G401 (cell line): ENCODE measurements around the gene SLC44A3. TPM values are rescaled to one million over a fixed set of nuclear protein-coding genes. Genes with fewer than 3 reads are reported as not detected.
A peak's percentile ranks its signal among the peaks of the same experiment; 100 is the strongest.

Experiments used
- DNase-seq: peaks from one replicate; pipeline ENCODE4 v3.0.0-alpha.2; 2015; ENCODE audit warnings: low spot score
- in situ Hi-C: cut with HindIII; loops from 2 replicates; pipeline ENCODE4 v1.10.0; 2016; ENCODE audit warnings: low sequenced_read_pairs, mixed read lengths
- total RNA-seq: library from RNA; depleted of rRNA; stranded (reverse); fragments of >200 nt; shearing (Covaris generic); gene quantifications from 2 replicates; pipeline ENCODE4 v1.2.3, GENCODE V29; 2014

The SLC44A3 gene
- total RNA-seq, 1 experiment from 2014 or later: 2.5 TPM

GRCh38 chr1:94798462-94798861, 21.7 kb upstream of the SLC44A3 start:
- in situ Hi-C loops: no loop called here
- DNase-seq: no peak

- no peak for DNase-seq
- in situ Hi-C loops: no loop called here
These were observed 21.0 kb upstream of the SLC44A3 start for GRCh38 chr1:94799206-94799605.

DNA sequence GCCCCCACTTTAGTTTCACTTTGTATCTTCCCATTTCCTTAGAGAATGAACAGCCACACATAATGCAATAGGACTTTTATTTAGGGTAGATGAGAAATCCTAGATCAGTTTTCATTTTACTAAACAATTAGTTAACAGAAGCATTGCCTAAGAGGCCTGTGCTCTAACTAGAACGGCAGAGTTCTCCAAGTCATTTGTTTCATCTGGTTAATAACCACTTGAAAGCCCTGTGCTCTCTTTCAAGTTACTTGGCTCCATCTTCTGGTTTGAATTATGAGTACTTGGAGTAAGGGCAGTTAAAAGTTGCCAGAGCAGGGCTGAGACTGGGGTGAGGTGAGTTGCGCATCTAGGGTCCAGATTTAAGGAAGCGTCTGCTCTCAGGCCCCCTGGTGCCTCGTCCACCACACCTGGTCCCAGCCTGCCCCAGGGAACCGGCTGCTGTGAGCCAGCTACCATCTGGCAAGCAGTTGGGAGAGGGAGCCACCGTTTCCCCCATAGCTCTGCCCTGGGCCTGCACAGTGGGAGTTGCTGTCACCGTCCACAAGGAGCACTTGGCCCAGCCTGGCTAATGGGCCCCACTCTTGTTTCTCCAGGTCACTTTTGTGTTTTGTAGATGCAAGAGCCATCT, 18.1 kb upstream of the SLC44A3 start:
- in situ Hi-C loops: no loop called here
- peak; percentile 31 for DNase-seq

DNA sequence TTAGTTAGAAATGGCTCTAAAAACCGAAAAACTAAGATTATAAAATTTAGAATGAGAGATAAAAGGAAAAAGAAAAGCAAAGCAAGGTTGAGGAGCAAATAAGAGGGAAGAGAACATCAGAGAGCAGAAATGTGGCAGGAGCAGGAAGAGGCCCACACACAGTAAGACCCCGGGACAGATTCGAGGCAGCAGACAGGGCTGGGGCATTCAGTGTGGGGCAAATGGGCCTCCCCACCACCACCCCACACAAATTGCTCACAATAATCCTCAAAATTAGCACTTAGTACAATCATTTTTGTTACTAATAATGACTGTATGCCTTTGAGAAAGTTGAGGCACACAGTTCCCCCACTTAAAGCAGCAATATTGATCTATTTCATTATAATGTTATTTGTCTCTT, 17.1 kb upstream of the SLC44A3 start:
- in situ Hi-C loops: no loop called here
- DNase-seq: no peak

- in situ Hi-C loops: no loop called here
- no peak for DNase-seq
These were observed 16.4 kb upstream of the SLC44A3 start for GRCh38 chr1:94803517-94804441.

DNA sequence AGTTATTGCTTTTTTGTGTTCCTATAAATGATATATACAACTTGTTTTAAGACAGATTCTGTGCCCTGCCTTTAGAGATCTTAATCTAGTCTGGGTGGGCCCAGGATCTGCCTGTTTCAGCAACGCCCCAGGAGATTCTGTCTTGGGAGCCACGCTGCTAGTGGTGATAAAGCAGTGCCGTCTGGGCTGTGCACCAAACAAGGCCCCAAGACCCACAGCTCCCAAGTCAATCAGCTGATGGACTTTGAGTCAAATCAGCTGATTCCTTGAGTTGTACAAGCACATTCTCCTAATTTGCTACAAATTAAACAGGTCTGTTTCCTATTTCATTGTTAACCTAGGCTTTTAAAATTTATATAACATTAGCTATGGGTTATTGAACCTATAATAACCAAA, 15.7 kb upstream of the SLC44A3 start:
- DNase-seq: no peak
- in situ Hi-C loops: no loop called here

DNA sequence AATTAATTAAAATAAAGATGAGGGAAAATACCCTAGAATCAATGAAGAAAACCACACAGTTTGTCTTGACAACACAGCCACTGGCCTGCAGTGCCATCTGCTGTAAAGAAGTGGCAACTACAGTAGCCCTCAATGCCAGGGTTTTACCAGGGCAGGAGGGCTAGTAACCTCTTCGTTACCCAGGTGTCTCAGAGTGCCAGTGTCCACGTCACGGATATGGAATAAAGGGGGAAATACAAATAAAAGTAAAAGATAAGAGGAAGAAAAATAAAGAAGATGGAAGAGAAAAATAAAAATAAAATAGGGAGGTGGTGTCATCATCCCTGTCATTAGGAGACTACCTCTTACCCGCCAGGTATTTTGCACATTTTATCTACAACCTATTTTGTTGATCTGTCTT, 14.2 kb upstream of the SLC44A3 start:
- peak; percentile 82 for DNase-seq
- in situ Hi-C loops: no loop called here

- peak; percentile 66 for DNase-seq
- in situ Hi-C loops: no loop called here
These were observed 13.7 kb upstream of the SLC44A3 start for GRCh38 chr1:94806441-94806871.

DNA sequence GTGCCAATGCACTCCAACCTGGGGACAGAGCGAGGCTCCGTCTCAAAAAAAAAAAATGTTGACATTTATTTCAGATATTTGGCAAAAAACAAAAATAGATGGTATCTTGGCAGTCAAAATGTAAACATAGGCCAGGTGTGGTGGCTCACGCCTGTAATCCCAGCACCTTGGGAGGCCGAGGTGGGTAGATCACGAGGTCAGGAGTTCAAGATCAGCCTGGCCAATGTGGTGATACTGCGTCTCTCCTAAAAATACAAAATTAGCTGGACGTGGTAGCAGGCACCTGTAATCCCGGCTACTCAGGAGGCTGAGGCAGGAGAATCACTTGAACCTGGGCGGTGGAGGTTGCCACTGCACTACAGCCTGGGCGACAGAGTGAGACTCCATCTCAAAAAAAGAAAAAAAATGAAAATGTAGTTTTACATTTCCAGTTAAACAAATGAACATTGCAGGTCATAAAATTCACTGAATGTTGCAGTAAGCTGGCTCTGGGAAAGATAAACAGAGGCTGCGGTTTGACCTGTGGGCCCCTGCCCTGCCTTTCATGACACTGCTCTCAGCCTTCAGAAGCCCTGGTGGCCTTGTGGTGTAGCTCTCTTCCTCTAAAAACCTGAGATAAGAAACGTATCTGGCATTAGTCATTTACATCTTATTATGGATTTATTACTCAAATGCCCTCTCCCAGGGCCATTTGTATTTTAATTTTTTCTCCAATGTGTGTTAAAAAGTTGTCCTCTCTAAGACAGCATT, 12.2 kb upstream of the SLC44A3 start:
- DNase-seq: no peak
- in situ Hi-C loops: no loop called here

GRCh38 chr1:94808669-94809068, 11.5 kb upstream of the SLC44A3 start:
- in situ Hi-C loops: no loop called here
- DNase-seq: no peak

- in situ Hi-C loops: no loop called here
- DNase-seq: no peak
These were observed 7.2 kb upstream of the SLC44A3 start for GRCh38 chr1:94812985-94813384.

DNA sequence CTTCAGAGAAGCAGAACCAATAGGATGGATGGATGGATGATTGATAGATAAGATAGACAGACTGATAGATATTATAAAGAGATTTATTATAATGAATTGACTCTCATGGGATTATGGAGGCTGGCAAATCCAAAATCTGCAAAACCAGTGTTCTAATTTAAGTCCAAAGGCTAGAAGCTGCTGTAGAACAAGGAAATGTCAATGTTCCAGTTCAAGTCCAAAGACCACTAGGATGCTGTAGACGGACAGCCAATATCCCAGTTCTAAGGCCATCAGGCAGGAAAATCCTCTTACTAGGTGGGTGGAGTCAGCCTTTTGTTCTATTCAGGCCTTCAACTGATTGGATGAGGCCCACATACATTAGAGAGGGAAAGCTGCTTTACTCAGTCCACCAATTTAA, 4.1 kb upstream of the SLC44A3 start:
- in situ Hi-C loops: no loop called here
- no peak for DNase-seq

DNA sequence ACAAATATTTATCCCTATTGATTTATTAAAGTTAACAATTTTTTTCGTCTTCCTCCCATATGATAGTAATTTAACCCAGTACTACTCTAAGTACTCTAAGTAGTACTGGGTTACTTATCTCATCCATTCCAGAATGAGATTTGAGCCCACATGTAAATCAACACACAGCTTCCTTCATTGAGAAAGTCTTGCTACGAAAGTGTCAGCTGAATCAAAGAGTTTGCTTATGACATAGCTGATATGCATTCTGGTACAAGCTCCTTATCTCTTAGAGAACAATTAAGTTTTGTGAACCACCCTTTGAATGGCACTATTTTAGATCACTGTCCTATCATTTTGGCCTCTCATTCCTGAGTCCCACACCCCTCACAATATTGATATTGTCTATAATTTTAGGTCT, 2.4 kb upstream of the SLC44A3 start:
- in situ Hi-C loops: no loop called here
- no peak for DNase-seq

DNA sequence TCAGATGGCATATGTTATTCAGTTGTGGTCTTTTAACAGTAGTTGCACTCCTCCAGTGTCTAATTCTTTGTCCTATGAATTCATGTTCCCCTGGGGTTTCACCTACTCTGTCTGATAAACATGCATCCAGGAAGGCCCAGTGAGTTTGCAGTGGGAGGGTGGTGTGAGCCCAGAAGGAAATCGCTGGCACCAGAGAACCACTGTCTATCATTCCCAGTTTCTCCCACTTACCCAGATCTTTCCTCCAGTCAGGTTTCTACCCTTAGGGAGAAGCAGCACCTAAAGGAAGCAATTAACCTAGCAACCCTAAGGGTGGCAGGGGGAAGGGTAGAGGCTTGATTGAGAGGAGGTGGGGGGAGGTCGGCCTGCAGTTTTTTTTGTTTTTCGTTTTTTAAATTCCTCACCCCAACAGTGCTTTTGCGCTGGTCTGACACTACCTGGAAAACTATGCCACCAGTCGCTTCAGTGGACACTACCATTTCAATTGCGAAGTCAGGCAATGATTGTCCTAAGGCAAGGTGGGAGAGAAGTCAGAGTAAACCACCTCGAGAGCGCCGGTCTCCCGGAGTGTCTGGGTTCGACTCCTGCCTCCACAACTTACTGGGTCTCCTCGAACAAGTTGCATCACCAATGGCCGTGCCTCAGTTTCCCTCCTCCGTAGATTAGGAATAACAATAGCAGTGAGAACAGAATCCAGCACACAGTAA, 766 bp upstream of the SLC44A3 start:
- in situ Hi-C loops: no loop called here
- DNase-seq: peak; percentile 39

DNA sequence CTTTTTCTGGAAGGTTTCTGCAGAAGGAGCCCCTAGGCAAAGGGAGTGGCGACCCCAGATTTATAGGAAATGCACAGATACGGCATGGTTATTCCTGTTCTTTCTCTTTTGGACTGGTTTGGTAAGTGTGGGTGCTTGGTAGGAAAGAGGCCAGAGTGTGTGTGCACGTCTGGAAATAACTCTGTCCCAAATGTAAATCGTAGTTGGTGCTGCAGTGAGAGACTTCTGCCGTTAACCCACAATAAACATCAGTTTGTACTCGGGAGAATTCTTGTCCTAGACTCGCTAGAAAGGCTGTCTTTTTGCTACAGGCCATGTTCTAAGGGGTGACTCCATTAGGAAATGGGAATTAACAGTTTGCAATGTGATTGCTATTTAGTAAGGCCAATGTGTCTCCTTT, 779 bp downstream of the SLC44A3 start:
- in situ Hi-C loops: no loop called here
- DNase-seq: peak; percentile 48

DNA sequence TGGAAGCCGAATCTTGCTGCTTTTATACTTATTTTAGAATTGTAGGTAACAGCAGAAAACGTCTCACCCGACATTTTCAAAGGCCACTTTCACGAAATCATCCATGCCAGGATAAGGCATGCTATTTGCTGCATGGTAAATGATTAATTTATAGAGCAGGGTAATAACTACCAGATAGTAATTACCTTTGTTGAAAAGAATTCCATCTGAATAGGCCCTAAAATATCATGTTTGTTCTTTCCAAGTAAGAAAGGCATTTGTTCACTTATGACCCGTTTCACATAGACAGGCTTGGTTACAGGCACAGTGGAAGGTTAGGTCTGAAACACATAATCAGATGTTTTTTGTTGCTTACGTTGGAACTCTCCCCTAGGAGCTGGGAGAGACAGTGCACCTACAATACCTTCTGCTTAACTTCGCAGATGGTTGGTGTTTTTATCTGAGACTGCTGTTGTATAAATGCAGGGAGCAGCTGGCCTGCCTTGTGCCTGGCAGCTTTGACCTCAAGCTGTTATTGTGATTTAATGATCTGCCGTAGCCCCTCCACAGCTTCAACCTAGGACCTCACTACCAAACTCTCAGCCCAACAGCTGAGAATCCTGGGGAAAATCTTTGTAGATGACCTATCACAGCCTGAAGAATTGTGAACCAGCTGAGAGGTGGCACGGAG, 1.6 kb downstream of the SLC44A3 start:
- DNase-seq: peak; percentile 20
- in situ Hi-C loops: no loop called here

DNA sequence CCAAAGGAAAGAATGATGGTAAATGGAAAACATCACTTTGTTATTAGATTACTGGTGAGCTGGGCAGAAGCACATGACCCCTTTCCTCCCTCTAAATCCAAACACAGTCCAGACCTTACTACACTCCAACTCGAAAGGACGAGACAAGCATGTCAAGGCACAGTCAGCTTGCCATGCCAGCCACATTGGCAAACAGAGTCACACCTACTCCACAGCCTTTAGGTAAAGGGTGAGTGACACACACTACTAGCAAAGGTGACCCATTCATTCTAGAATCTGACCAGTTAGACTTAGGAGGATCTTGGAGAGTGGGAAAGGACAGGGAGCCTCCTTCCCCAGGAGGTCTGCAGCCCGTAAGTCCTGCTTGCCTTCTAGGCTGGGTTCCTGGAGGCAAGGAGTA, 3.0 kb downstream of the SLC44A3 start:
- no peak for DNase-seq
- in situ Hi-C loops: no loop called here

DNA sequence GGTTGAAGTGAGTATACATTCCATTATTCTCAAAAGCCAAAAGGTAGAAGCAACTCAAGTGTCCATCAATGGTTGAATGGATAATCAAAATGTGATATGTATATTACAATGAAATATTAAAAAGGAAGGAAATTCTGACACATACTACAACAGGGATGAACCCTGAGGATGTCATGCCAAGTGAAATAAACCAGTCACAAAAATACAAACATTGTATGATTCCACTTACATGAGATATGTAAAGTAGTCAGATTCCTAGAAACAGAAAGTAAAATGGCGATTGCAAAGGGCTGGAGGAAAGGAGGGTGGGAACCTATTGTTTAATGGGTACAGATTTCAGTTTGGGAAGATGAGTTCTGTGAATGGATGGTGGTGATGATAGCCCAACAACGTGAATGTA, 5.8 kb downstream of the SLC44A3 start:
- DNase-seq: no peak
- in situ Hi-C loops: no loop called here

DNA sequence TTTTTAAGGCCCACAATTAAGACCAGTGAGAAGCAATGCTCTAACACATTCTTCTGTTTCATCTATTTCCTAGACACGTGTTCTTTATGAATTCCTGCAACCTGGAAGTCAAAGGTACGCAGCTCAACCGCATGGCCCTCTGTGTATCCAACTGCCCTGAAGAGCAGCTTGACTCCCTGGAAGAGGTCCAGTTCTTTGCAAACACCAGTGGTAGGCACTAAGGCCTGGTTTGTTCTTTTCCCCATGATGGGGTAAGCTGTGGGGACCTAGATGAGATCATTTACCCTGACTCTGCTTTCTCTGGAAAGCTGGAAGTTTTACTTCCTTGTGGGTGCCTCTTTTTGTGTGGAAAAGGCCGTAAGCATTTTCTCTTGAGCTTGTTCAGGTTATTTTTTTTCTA, 7.3 kb downstream of the SLC44A3 start:
- in situ Hi-C loops: no loop called here
- peak; percentile 29 for DNase-seq
